ENCODE measurements around the gene NPAS4. TPM values are rescaled to one million over a fixed set of nuclear protein-coding genes. Genes with fewer than 3 reads are reported as not detected.

NPAS4 gene
- polyA plus RNA-seq, 1 donor (not counting 4 experiments of a cell fraction or from before 2014, with no cell fraction given), result not detected

DNA sequence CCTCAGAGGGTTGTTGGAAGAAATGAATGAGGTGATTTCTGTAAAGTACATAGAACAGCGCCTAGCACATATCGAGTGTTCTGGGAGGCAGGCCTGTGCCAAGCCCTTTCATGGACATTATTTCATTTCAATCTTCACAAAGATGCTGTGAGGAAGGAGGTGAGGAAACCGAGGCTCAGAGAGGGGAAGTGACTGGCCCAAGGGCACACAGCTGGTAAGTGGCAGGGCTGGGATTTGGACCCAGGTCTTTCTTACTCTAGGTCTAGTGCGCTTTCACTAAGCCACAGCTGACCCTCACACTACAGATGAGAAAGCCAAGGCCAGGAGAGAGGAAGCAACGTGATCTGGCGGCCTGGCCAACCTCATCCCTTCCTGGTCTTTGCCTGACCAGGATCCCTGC lies 47.9 kb downstream of the NPAS4 start:
- Histone ChIP-seq H3K27me3 (ENCODE audit: control insufficient read depth, extremely low read depth, insufficient read depth, low read length) (no peaks in the 10 kb centered on the region), H3K4me3 (ENCODE audit: control insufficient read depth in 2 of 3, extremely low read depth in 1 of 3, insufficient read depth in 2 of 3, low read depth in 1 of 3, low read length in 3 of 3) (no peak overlapping the region), H3K36me3 (ENCODE audit: control insufficient read depth in 2 of 2, extremely low read depth in 1 of 2, insufficient read depth in 2 of 2, low read length in 2 of 2) (peaks cover 4 to 13% of the 10 kb centered on the region in 2 experiments), H3K4me2 (ENCODE audit: control insufficient read depth, extremely low read depth, insufficient read depth, low read depth, low read length) (no peak overlapping the region), H4K20me1 (ENCODE audit: control insufficient read depth, extremely low read depth, insufficient read depth, low read length) (no peaks in the 10 kb centered on the region), H3K4me1 (ENCODE audit: control insufficient read depth, extremely low read depth, insufficient read depth, low read length) (peaks cover 7% of the 10 kb centered on the region), H3K9me3 (ENCODE audit: control insufficient read depth, low read depth, low read length) (no peaks in the 10 kb centered on the region), H3K79me2 (ENCODE audit: control insufficient read depth, insufficient read depth, low read length) (no peaks in the 10 kb centered on the region), H3K9ac (ENCODE audit: control insufficient read depth, extremely low read depth, insufficient read depth, low read length) (no peak overlapping the region), H3K9me1 (ENCODE audit: control insufficient read depth, extremely low read depth, insufficient read depth, low read length) (no peaks in the 10 kb centered on the region), H3K27ac (ENCODE audit: control insufficient read depth, insufficient read depth, low read length) (no peak overlapping the region), H2AFZ (ENCODE audit: control insufficient read depth, low read length) (no peak overlapping the region)
- DNase-seq (ENCODE audit: low read depth, low spot score) (no peak), FAIRE-seq (no peak)
- TF ChIP-seq EZH2 (IDR thresholded peaks at IDR 0.05; ENCODE audit: low read length), result no peak
- TF ChIP-seq, protein P1, sequence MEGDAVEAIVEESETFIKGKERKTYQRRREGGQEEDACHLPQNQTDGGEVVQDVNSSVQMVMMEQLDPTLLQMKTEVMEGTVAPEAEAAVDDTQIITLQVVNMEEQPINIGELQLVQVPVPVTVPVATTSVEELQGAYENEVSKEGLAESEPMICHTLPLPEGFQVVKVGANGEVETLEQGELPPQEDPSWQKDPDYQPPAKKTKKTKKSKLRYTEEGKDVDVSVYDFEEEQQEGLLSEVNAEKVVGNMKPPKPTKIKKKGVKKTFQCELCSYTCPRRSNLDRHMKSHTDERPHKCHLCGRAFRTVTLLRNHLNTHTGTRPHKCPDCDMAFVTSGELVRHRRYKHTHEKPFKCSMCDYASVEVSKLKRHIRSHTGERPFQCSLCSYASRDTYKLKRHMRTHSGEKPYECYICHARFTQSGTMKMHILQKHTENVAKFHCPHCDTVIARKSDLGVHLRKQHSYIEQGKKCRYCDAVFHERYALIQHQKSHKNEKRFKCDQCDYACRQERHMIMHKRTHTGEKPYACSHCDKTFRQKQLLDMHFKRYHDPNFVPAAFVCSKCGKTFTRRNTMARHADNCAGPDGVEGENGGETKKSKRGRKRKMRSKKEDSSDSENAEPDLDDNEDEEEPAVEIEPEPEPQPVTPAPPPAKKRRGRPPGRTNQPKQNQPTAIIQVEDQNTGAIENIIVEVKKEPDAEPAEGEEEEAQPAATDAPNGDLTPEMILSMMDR (optimal IDR thresholded peaks at IDR 0.05 in 1 of 3, IDR thresholded peaks at IDR 0.05 in 1 of 3, conservative IDR thresholded peaks at IDR 0.05 in 1 of 3; ENCODE audit: extremely low read depth in 1 of 3, insufficient read depth in 2 of 3, low read length in 3 of 3), result no peak
- dilution Hi-C loops (cut with MboI; ENCODE audit: extremely low pct_ligation_motif_present, low sequenced_read_pairs), result no loop called here

DNA sequence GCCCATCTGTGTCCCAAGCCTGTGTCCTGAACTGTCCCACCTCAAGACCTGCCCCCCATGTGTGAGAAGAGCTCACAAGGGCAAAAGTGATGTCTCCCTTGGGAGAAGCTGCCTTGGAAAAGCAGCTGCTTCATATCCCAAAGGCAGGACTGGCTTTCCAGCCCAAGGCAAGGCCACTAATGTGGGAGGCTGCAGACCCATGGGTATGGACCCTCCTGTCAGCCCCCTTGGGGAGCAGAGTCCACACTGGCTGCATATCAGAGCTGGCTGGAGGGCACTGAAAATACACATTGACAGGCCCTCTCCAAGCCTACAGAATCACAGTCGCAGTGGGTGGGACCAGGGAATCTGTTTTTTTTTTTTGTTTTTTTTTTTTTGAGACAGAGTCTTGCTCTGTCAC lies 48.6 kb downstream of the NPAS4 start:
- Histone ChIP-seq H3K9me3 (ENCODE audit: control insufficient read depth, low read depth, low read length) (no peaks in the 10 kb centered on the region), H3K9ac (ENCODE audit: control insufficient read depth, extremely low read depth, insufficient read depth, low read length) (no peak overlapping the region), H3K4me2 (ENCODE audit: control insufficient read depth, extremely low read depth, insufficient read depth, low read depth, low read length) (no peak overlapping the region), H3K9me1 (ENCODE audit: control insufficient read depth, extremely low read depth, insufficient read depth, low read length) (no peaks in the 10 kb centered on the region), H3K27me3 (ENCODE audit: control insufficient read depth, extremely low read depth, insufficient read depth, low read length) (no peaks in the 10 kb centered on the region), H2AFZ (ENCODE audit: control insufficient read depth, low read length) (no peak overlapping the region), H3K79me2 (ENCODE audit: control insufficient read depth, insufficient read depth, low read length) (no peaks in the 10 kb centered on the region), H3K36me3 (ENCODE audit: control insufficient read depth in 2 of 2, extremely low read depth in 1 of 2, insufficient read depth in 2 of 2, low read length in 2 of 2) (peaks cover 4 to 13% of the 10 kb centered on the region in 2 experiments), H3K4me3 (ENCODE audit: control insufficient read depth in 2 of 3, extremely low read depth in 1 of 3, insufficient read depth in 2 of 3, low read depth in 1 of 3, low read length in 3 of 3) (no peak overlapping the region), H3K4me1 (ENCODE audit: control insufficient read depth, extremely low read depth, insufficient read depth, low read length) (peaks cover 14% of the 10 kb centered on the region), H3K27ac (ENCODE audit: control insufficient read depth, insufficient read depth, low read length) (no peak overlapping the region), H4K20me1 (ENCODE audit: control insufficient read depth, extremely low read depth, insufficient read depth, low read length) (no peaks in the 10 kb centered on the region)
- dilution Hi-C loops (cut with MboI; ENCODE audit: extremely low pct_ligation_motif_present, low sequenced_read_pairs), result no loop called here
- FAIRE-seq, result no peak
- DNase-seq (ENCODE audit: low read depth, low spot score), result no peak
- no peak for TF ChIP-seq EZH2 (IDR thresholded peaks at IDR 0.05; ENCODE audit: low read length)
- TF ChIP-seq, protein P1 (optimal IDR thresholded peaks at IDR 0.05 in 1 of 3, IDR thresholded peaks at IDR 0.05 in 1 of 3, conservative IDR thresholded peaks at IDR 0.05 in 1 of 3; ENCODE audit: extremely low read depth in 1 of 3, insufficient read depth in 2 of 3, low read length in 3 of 3), result no peak
